Cardiac muscle cell (in vitro differentiated cells and primary cell): ENCODE results near the gene SPATA6L. TPM values are rescaled to one million over a fixed set of nuclear protein-coding genes. Genes with fewer than 3 reads are reported as not detected.

Experiments
- DNase-seq, 2 donors: peaks; one replicate each; pipeline versions ENCODE4 v3.0.0 to v3.0.0-alpha.2; 2010 to 2017; ENCODE audit warnings: low read depth in 1 of 2, low spot score in 1 of 2
- H3K27ac ChIP-seq: fragments of 200-600 bp; sonication (generic); 2 replicates; pipeline ENCODE4 v1.5.1; 2016
- H3K27me3 ChIP-seq: fragments of 200-600 bp; sonication (generic); 2 replicates; pipeline ENCODE4 v1.6.0; 2016; ENCODE audit warnings: control low read depth
- H3K36me3 ChIP-seq: fragments of 200-600 bp; sonication (generic); 2 replicates; pipeline ENCODE4 v1.5.1; 2016; ENCODE audit warnings: control low read depth
- H3K4me1 ChIP-seq: fragments of 200-600 bp; sonication (generic); 2 replicates; pipeline ENCODE4 v1.8.1; 2017; ENCODE audit warnings: low read depth, mild to moderate bottlenecking, mixed run types
- H3K4me3 ChIP-seq: fragments of 200-600 bp; sonication (generic); 2 replicates; pipeline ENCODE4 v1.5.1; 2016; ENCODE audit warnings: mild to moderate bottlenecking
- H3K9me3 ChIP-seq: fragments of 200-600 bp; sonication (generic); 2 replicates; pipeline ENCODE4 v1.5.1; 2017; ENCODE audit warnings: low read depth, mild to moderate bottlenecking, control low read depth
- polyA plus RNA-seq: library from polyadenylated mRNA; unstranded; fragments of >200 nt; fragmentation: Nextera tagmentation; extraction: Ambion mirVana; gene quantifications from 2 replicates; pipeline ENCODE4 v1.2.1, GENCODE V29; 2016
- total RNA-seq: library from RNA; depleted of rRNA; stranded (reverse); fragments of >200 nt; gene quantifications from 2 replicates; pipeline ENCODE4 v1.2.3, GENCODE V29; 2016
- TF ChIP-seq, protein P1 (sequence below): IDR thresholded peaks from 2 replicates; pipeline ENCODE4 v1.5.1; 2012; ENCODE audit warnings: low read depth, mild to moderate bottlenecking, low read length

SPATA6L gene
- total and polyA plus RNA-seq, 2 experiments from 2014 or later = 0.63 to 1.3 TPM

DNA sequence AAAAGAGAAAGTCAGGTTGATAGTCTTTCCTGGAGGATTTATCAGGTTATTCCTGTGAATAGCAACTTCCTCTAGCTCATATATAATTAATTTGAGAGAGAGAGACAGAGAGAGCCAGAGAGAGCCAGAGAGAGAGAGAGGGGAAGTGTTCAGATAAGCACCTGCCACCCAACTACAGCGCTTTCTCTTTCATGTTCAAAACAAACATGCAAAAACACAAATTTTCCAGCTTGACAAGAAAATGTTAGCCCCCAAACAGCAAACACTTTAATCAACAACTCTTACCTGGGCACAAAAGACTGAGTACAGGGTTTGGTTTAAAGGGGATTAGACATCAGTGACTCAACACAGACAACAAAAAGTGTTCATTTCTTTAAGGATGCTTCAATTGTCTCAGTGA, 65.9 kb downstream of the SPATA6L start:
- Histone ChIP-seq H3K4me3 (no peak overlapping the region), H3K27ac (no peak overlapping the region), H3K36me3 (no peaks in the 10 kb centered on the region), H3K4me1 (no peaks in the 10 kb centered on the region), H3K9me3 (no peaks in the 10 kb centered on the region), H3K27me3 (no peaks in the 10 kb centered on the region)
- no peak for DNase-seq
- TF ChIP-seq, protein P1, sequence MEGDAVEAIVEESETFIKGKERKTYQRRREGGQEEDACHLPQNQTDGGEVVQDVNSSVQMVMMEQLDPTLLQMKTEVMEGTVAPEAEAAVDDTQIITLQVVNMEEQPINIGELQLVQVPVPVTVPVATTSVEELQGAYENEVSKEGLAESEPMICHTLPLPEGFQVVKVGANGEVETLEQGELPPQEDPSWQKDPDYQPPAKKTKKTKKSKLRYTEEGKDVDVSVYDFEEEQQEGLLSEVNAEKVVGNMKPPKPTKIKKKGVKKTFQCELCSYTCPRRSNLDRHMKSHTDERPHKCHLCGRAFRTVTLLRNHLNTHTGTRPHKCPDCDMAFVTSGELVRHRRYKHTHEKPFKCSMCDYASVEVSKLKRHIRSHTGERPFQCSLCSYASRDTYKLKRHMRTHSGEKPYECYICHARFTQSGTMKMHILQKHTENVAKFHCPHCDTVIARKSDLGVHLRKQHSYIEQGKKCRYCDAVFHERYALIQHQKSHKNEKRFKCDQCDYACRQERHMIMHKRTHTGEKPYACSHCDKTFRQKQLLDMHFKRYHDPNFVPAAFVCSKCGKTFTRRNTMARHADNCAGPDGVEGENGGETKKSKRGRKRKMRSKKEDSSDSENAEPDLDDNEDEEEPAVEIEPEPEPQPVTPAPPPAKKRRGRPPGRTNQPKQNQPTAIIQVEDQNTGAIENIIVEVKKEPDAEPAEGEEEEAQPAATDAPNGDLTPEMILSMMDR = no peak

DNA sequence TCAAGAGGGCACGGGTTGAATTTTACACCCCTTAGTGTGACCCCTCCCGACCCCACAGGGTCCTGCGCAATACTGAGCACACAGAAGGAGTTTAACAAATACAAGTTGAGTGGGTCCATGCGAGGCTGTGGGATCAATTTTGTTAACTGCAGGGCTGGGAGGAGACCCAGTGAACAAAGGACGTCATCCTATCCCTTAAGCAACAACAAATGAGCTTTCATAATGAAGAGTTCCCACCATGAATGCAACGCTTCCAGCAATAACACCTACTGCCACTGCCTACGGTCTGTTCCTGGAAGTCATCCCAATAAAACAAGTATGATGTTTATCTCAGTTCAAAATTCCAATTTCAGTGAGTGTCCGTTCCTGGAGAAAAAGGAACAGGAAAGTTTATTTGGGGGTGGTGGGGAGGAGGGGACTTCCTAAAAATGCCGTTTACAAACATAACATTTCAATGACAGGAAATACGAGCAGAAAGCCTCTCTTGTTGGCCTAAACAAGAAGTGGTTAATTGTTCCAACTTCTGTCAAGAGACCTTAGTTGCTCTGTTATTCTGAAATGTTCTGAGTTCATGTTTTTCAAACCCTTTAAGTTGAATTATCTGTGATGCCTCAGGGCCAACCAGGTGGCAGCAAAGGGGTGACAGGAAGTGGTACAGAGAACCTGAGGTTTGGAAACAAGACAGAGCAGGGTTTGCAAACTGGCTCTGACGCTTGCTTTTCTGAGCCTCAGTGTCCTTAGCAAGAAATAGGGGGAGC, 69.9 kb downstream of the SPATA6L start:
- TF ChIP-seq, protein P1 = no peak
- Histone ChIP-seq H3K27ac (no peak overlapping the region), H3K4me1 (no peaks in the 10 kb centered on the region)

DNA sequence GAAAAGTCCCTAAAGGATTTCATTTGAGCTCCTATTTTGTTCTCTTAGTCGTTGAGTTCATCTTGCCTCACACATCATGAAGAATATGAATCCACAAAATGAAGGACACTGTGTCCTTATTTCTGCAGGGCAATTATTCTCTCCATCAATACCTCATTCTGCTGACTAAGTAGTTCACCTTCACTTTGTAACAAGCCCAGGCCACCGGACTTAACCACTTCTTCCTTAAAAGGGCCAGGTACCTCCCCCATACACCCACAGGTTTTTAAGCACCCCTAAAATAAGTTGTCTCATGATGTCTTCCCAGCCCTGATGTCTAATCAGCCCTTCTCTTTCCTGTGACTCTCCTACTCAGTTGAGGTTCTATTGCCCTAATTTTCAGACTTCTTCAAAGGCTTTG, 71.3 kb downstream of the SPATA6L start:
- H3K9me3 ChIP-seq = no peaks in the 10 kb centered on the region
- no peak overlapping the region for H3K27ac ChIP-seq
- H3K4me3 ChIP-seq = no peak overlapping the region
- no peaks in the 10 kb centered on the region for H3K36me3 ChIP-seq
- TF ChIP-seq, protein P1 = no peak
- DNase-seq = no peak
- H3K4me1 ChIP-seq = no peaks in the 10 kb centered on the region
- no peaks in the 10 kb centered on the region for H3K27me3 ChIP-seq

More for the DNA sequence above, 69.9 kb downstream of the SPATA6L start:
- no peaks in the 10 kb centered on the region for H3K27me3 ChIP-seq
- no peak for DNase-seq
- no peaks in the 10 kb centered on the region for H3K36me3 ChIP-seq
- no peak overlapping the region for H3K4me3 ChIP-seq
- no peaks in the 10 kb centered on the region for H3K9me3 ChIP-seq

DNA sequence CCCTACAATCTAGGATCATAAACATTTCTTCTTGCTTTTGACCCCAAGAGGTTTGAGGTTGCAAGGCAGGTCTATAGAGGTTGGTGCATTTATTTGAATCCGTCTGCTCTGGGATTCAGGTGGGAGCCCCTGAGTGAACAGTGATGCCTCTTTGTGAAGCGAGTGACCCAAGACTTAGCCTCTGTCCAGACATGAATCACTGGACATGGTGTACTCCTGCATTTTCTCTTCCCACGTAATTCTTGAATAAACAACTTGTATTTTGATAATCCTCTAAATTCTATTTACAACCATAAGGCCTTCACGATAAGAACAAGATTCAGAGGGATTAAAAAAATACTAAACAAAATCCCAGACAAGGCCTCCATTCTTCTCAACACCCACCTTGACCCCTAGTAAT, 71.7 kb downstream of the SPATA6L start:
- Histone ChIP-seq H3K36me3 (no peaks in the 10 kb centered on the region), H3K9me3 (no peaks in the 10 kb centered on the region), H3K27me3 (no peaks in the 10 kb centered on the region), H3K4me3 (no peak overlapping the region), H3K27ac (no peak overlapping the region), H3K4me1 (no peaks in the 10 kb centered on the region)
- no peak for DNase-seq
- TF ChIP-seq, protein P1 = no peak

DNA sequence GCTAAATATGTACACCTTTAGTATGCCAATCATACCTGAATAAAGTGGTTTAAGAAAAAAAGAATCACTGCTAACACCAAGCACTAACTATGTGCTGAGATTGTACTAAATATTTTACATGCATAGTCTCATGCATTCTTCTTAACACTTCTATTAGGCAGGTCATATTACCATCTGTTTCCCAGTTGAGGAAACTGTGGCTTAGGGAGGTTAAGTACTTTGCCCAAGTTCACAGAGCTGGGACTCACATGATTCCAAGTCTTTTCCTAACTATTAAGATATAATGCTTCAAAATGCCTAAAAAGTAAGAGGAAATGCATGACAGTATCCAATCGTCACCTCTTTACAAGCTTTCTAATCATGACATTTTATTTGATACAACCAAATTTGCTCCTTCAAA, 73.4 kb downstream of the SPATA6L start:
- no peak for DNase-seq
- no peaks in the 10 kb centered on the region for H3K9me3 ChIP-seq
- H3K4me1 ChIP-seq = no peaks in the 10 kb centered on the region
- H3K36me3 ChIP-seq = no peaks in the 10 kb centered on the region
- no peak overlapping the region for H3K27ac ChIP-seq
- TF ChIP-seq, protein P1 = no peak
- no peaks in the 10 kb centered on the region for H3K27me3 ChIP-seq
- H3K4me3 ChIP-seq = no peak overlapping the region
